HG03520 (cell line): Measurements from ENCODE around the gene SSBP3.

ENCODE experiments used
- ATAC-seq: cut with Tn5 transposase; IDR thresholded peaks from one replicate; pipeline ENCODE4 v1.9.1; 2021; ENCODE audit warnings: mild to moderate bottlenecking, moderate library complexity; ENCODE audit not compliant: unreplicated experiment

SSBP3 gene

DNA sequence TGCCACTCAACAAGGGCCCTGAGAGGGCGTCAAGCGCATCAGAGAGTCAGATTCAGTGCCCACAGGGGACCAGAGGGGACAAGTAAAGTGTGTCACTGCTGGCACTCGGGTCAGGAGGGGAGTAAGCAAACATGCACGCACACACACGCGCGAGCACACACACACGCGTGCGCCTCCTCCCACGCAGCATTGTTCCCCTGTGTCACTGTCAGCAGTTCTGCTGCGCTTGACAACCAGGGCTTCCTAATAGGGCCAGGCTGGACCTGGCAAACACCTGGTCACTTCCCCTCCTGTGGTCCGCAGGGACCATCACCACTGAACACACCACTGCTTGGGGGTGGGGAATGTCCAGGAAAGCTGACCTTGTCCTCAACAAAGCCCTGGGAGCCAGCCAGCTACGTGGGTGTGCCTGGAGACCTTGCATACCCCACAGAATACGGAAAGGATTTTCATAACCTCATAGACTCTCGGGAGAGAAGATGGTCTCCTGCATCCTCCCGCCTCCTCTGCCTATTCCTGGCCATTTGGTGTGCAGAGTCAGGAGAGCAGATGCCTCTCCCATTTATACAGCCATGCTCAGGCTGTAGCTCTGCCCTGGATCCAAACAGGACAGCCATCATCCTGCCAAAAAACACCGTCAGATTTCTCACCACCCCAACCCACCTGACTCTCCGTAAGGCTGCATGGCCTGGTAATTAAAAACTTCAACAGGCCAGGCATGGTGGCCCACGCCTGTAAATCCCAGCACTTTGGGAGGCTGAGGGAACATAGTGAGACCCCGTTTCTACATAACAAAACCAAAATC, 73.2 kb downstream of the SSBP3 start:
- ATAC-seq, result no peak

DNA sequence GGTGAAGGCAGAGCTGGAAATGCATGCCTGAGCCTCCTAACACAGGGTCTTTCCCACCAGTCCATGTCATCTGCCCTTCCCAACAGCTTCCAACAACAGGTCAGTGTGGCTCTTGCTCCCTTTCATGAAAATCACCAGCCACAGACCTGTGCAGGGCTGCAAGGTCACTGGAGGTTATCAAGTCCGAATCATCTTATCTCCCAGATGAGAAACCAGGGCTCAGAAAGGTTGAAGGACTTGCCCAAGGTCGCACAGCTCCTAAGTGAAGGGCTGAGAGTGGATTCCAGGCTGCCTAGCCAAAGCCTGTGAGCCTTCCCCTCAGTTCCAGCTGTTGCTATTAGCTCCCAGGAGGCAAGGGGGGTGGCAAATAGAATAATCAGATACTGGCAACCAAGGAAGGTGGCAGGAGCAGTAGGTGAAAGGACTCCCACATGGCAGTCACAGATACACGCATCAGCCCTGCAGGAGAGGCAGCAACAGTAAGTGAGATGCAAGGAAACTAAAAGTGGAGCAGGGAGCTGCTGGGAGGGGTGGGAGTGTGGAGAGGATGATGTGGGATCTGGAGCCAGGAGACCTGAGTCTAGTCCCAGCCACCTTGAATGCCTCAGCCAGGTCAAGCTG, 74.2 kb downstream of the SSBP3 start:
- no peak for ATAC-seq

GRCh38 chr1:54331091-54331772, 75.0 kb downstream of the SSBP3 start:
- no peak for ATAC-seq

GRCh38 chr1:54329312-54330003, 76.7 kb downstream of the SSBP3 start:
- no peak for ATAC-seq

DNA sequence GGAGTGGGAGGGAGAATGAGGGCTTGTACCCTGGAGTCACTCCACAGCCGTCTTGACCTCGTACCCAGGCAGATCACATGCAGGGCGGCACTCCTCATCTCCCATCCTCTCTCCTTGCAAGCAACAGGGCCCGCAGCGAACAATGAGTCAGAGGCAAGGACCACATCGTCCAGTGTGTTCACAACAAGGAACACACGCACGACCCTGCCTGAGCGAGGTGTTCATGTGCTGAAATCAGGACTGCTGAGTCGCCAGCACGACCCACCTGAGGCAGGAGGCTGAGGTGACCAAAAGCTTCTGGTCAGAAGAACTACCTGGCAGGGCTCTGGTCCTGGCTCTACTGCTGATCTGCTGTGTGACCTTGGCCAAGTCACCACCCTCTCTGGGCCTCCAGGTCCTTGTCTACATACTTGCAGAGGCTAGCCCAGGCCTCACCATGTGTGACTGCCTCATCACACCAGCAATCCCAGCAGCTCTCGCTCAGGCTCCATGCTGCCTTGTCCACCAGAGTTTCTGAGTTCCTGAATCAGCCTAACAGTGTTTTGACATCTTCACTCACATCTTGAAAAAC, 78.0 kb downstream of the SSBP3 start:
- no peak for ATAC-seq

GRCh38 chr1:54327386-54328065, 78.7 kb downstream of the SSBP3 start:
- no peak for ATAC-seq

DNA sequence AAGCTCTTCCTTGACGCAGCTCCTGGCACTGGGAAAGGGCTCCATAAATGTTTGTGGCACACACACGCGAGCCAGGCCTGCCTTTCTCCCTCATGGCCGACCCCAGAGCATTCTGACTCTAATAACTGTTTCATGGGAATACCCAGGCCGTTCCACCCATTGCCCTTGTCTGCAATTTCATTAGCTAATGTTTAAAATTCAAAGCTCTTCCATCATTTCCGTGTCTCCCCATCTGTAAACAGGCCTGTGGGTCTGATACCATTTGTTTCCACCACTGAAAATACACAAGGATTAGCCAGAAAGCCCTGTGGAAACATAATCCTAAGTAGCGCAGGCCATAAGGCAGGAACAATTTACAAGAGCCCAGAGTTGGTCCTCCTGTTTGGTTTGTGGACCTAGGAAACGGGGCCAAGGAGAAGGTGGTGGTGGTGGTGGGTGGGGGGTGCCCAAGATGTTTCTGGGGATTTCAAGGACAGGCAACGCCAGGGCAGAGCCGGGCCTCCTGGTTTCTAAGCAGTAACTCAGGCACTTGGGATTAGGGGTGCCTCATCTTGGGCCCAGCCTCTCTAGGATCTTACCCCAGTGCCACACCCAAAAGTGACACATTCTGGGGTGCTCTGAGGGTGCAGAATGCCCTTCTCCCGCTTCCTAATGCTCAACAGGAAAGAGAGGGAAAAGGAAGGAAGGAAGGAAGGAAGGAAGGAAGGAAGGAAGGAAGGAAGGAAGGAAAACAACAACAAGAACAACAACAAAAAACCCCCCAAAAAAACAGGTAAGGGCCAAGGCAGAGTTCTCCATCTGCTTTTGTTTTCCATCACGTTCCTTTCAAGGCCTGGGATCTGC, 79.4 kb downstream of the SSBP3 start:
- no peak for ATAC-seq

DNA sequence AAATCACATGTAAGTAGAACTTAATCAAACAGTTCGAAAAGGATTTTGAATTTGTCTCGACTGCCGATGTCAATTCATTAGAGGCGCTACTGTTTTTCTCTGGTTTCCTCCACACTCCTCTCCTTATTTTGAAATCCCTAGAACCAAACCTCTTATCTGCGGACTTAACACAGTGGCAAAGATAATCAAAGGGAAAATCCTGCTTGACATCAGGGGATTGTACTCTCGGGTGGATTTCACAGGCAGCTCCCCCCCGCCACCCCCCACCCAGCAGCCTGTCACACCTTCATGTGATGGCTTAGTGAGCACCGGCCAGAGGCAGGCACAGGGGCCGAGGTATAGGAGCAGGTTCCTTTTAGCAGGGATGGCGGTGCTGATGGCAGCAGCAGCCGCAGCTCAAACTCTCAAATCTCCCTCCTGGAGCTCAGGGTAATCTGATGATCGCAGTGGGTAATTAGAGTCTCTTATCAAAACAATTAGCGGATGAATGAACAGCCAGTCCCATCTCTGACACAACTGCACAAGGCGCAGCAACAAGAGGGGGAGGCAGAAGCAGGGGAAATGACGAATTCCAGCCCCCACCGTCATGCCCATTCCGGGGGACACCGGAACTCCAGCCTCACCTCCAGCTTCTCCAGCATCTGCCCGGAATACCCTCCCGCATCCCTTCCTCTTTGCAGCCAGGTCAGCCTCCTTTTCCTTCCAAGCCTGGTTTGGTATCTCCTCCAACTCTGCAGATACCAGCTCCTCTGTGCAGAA, 80.3 kb downstream of the SSBP3 start:
- no peak for ATAC-seq

DNA sequence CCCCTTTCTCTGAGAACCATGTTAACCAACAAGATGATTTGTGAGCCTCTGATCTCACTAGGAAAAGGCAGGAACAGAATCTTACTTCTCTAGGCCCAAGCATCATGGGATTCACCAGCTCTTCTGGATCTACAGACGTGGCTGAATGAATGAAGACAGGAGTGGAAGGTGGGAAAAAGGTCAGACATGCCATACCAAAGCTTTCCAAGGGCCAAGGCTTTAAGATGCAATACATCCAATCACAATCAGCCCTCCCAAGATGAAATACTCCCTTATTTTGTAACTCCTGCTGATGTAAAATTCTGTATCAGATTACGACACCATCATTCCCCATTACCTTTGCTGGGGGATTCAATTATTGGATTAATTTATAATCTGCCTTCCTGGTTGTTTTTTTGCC, 80.9 kb downstream of the SSBP3 start:
- no peak for ATAC-seq

DNA sequence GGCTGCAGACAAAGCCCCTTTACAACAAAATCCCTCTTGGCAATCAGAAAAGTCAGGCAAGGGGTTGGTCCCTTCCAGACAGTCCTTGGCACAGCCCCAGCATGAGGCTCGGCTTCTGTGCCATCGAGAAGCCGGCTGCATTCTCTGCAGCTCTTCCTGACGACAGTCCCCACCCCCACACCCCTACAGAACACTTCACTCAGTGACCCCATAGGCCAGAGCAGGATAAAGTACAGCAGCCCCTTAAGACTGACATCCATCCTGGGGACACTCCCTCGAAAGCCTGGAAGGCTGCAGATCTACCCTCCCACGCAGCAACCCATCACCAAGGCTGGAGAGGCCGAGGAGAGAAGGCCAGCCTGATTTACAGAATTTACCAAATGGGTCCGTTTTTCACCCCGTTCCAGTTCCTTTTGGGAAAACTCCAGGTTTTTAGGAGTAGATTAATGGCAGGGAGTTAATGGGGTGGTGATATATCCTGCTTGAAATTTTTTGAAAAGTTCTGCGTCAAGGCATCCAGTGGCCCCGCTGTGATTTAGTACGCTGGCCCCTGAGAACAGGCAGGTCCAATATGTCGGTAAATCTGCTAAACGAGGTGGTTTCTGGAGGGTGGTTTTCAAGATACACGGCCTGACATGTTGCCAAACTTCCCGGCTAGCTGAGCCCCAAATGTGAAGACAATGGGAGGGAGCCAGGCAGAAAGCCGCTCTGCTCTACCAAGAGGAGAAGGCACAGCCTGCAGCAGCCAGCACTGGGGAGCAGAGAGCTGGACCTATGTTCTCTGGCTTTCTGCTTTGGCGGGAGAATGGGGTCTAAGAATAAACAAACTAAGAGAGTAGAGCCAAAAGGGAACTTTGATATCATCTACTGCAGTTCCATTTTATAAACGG, 81.7 kb downstream of the SSBP3 start:
- no peak for ATAC-seq

DNA sequence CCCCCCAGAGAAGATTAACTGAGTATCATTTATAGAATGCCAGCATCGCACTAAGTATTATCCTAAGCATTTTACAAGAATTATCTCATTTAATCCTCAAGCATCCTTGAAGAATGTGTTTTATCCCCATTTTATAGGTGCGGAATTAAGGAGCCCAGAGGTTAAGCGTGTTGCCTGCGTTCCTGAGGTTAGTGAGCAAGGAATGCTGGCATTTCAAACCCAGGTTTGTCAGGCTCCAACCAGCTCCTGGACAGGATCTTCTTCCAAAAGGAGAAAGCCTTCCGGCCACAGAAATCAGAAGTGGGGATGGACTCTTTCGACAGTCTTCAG, 82.3 kb downstream of the SSBP3 start:
- no peak for ATAC-seq

DNA sequence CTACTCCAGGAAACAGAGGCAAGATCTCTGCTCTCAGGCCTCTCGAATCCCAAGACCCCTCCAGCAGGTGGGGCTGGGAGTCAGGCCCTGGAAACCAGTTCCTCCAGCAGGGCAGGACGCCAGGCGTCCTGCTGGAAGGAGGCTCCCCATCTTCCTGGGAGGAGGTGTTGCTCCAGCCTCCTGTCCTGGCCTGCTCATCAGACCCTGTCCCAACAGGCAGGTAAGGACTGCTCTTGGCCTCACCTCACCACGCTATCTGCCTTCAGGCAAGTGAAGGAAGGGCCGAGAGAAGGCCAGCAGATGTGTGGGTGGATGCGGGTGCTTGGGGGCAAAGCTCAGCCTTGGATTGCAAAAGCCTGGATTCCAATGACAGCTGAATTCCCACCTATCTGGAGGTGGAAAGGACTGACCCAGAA, 82.9 kb downstream of the SSBP3 start:
- ATAC-seq, result no peak

DNA sequence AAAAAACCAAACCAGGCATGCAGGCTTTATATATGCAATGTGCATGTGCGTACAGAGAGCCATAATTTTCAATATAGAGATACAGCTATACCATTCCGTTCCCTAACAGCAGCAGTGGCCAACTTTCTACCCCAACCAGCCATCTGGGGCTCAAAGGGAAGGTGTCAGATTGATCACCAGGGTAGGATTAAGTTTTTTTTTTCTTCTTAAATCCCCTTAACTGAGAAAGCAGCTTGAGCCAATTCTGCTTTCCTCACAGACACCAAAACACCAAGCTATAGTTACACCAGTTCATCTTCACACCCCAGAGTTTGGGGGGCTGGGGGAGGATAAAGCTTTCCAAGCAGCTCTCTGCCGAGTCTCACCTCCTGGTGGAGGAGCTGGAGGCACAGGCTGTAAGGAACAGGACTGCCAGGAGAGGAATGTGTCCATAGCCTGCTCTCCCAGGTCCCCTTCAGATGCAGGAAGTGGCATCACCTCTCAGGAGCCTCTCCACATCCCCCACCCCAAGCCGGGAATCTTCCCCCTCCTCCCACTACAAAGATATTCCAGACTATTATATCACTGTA, 87.9 kb downstream of the SSBP3 start:
- no peak for ATAC-seq

DNA sequence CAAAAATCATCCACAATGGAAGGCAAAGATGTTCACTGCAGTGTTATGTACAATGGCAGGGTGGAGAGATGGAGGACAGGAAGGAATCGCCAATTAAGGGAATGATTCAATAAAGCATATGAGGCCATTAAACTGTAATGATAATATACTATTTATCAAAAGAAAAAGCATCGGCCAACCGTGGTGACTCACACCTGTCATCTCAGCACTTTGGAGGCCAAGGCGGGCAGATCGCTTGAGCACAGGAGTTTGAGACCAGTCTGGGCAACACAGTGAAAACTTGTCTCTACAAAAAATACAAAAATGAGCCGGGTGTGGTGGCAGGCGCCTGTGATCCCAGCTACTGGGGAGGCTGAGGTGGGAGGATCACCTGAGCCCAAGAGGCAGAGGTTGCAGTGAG, 89.1 kb downstream of the SSBP3 start:
- no peak for ATAC-seq

GRCh38 chr1:54315099-54315498, 91.1 kb downstream of the SSBP3 start:
- ATAC-seq, result no peak

- no peak for ATAC-seq
These were observed 91.5 kb downstream of the SSBP3 start for GRCh38 chr1:54314696-54315095.

DNA sequence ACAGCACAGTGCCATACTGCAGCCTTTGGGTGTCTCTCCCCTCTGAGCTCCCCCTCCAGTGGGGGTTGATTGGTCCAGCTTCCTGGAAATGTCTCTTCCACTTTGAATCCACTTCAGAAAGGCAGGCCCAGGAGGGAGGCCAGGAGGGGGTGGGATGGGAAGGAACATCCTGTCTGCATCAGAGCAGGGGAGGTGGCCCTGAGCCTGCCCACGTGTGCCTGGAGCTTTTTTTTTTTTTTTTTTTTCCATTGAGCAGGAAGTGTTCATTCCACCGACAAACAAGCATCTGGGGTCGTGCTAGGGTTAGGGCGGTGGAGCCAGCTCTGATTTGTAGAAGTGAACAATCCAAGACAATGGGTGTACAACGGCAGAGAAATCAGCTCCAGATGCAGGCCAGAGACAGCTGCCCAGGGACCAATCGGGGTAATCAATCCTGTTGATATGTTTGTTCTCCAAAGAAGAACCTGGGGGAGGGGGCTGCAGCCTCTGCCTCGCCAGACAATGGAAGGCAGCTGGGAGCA, 93.3 kb downstream of the SSBP3 start:
- ATAC-seq, result no peak

- no peak for ATAC-seq
These were observed 94.7 kb downstream of the SSBP3 start for GRCh38 chr1:54311506-54311905.
